HG03520 (cell line): ENCODE measurements around the gene GID4.

ENCODE experiments used
- ATAC-seq: cut with Tn5 transposase; IDR thresholded peaks from one replicate; pipeline ENCODE4 v1.9.1; 2021; ENCODE audit warnings: mild to moderate bottlenecking, moderate library complexity; ENCODE audit not compliant: unreplicated experiment

Gene GID4

GRCh38 chr17:18094409-18094807 is 55.2 kb downstream of the GID4 start:
- ATAC-seq, result no peak

DNA sequence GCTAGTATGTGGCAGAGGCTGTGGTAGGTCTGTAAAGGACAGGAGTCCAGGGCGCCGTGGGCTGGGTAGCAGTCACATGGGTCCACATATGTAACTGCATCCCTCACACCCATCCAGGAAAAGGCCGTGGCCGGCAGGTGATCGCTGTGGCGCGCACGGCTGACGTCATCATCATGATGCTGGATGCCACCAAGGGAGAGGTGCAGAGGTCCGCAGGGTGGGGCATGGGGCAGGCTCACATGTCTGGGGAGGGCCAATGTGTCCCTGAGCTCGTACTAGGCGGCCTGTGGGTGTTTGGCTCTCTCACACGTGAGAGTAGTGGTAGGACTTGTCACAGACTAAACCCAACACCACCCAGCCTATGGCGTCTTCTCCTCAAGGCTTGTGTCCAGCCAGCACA is 60.3 kb downstream of the GID4 start:
- ATAC-seq, result no peak

GRCh38 chr17:18100616-18101015 is 61.4 kb downstream of the GID4 start:
- no peak for ATAC-seq

GRCh38 chr17:18101828-18102227 is 62.6 kb downstream of the GID4 start:
- ATAC-seq, result no peak

GRCh38 chr17:18102640-18103039 is 63.4 kb downstream of the GID4 start:
- no peak for ATAC-seq

GRCh38 chr17:18105027-18105426 is 65.8 kb downstream of the GID4 start:
- no peak for ATAC-seq

DNA sequence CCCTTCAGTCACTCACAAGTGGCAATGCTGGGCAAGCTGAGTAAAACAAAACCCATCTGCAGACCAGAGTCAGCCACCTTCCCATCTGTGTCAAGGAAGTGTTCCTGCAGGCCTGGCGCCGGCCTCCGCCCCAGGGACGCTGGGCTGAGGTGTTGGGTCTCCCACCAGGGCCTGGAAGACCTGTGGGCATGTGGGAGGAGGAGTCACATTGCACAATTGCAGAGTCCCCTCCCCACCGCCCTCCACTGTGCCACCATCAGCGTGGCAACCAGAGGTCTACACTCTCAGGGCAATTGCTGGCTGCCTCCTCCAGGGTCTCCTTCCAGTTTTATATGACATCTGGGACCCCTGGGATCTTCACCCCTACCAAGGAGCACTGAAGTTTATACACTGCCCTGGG is 66.4 kb downstream of the GID4 start:
- no peak for ATAC-seq

DNA sequence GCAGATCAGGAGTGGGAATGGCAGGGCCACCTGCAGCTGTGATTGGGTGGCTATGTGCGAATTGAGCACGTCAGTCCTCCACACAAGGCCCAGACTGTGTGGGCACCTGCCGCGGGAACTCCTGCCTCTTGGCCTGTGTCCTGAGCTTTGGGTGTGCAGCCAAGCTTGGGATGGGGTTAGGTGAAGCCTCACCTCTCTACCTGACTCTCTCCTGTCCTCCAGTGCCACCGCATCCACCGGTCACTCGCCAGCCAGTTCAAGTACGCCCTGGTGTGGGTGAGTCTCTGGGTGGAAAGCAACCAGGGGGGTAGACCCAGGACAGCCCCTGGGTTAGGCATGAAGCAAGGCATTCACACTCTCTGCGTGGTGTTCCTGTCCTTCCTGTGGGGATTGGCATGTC is 67.0 kb downstream of the GID4 start:
- no peak for ATAC-seq

GRCh38 chr17:18107061-18107790 is 68.0 kb downstream of the GID4 start:
- no peak for ATAC-seq

- ATAC-seq, result no peak
These were observed 68.8 kb downstream of the GID4 start for GRCh38 chr17:18107971-18108370.

DNA sequence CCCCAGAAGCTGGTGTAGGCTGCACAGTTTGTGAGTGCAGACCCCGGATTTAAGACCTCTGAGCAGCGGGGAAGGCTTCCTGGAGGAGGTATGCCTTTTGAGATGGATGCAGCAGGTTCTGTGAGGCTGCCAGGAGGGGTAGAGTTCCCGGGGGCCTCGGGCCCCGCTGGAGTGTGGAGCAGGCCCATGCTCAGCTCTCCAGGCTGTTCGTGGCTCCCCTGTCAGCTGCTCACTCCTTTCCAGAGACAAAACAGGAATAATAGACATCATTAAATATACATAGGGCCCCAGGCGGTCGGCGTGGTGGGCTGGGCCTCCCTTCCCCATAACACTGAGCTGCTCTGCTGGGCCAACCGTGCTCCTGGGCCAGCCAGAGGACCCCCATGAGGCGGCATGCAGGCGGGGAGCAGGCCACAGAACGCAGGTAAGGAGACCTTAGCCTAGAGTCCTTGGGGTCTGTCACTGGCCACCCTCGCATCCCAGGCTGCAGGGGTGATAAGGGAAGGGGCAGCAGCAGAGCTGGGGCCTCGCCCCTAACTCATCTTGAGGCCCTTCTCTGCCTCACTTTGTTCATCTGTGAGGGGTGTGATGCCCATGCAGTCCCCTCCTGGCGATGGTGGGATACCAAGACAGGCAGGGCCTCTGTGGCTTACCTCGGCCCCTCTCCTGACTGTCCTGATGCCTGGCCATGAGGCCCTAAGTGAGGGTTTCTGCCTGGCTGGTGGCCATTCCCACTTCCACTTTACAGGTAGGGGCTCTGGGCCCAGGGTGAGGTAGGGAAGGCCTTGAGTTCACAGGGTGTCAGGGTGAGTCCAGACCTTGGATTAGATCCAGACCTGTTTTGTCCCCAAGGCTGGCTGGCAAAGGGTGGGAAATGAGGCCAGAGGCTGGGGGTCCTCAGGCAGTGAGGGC is 69.4 kb downstream of the GID4 start, which contains the start of gene MYO15A:
TSS of gene MYO15A (plus strand) at position 356 of the 912 bp plus-strand sequence. CDS start 10,045 bp downstream, outside the sequence.
- ATAC-seq, result no peak

DNA sequence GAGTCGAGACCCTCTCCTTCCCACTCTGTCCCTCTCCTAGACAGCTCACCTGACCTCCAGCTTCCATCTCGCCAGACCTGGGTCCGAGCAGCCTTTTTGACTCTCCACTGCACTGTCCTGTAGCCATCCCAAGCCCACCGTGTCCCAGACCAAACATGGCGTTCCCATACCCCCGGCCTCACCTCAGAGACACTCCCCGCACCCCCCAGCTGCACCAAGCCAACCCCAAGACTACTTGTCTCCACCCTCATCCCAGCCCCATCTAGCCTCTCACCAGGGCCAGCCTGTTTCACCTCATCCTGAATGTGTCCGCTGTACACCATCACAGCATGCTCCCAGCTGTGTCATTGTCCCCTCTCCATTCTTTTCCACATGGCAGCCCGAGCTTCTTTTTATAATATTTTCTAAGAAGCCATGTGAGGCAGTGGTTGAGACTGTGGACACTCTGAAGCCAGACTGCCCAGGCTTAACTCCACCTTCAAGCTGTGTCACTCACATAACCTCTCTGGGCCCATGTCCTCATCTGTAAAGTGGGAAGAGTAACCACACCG is 70.8 kb downstream of the GID4 start:
- no peak for ATAC-seq

- ATAC-seq, result no peak
These were observed 71.5 kb downstream of the GID4 start for GRCh38 chr17:18110636-18111145.

DNA sequence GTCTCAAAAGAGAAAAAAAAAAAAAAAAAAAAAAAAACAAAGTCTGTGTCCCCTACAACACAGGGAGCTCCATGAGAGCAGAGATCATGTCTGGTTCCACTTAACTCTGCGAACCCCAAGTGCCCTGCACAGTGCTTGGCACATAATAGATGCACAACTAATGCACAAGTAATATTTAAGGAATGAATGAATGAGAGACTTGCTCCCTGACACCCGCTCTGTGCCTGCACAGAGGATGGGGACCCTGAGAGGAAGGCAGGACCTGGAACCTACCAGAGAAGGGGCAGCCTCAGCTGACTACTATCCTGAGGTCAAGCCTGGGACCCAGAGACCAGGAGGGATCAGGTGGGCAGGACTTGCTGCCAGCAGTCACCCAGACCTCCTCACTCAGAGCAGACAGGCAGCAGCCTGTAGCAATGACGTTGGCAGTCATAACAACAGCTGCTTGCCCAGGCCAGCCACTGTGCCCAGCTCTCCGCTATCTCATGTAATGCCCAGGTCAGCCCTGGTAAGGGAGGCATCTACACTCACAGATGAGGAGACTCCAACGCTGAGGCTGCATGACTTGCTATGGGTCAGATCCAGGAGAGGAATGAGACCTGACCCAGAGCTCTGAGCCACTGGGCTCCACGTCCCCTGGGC is 72.2 kb downstream of the GID4 start:
- ATAC-seq, result no peak

- ATAC-seq, result no peak
These were observed 76.3 kb downstream of the GID4 start for GRCh38 chr17:18115517-18115916.

DNA sequence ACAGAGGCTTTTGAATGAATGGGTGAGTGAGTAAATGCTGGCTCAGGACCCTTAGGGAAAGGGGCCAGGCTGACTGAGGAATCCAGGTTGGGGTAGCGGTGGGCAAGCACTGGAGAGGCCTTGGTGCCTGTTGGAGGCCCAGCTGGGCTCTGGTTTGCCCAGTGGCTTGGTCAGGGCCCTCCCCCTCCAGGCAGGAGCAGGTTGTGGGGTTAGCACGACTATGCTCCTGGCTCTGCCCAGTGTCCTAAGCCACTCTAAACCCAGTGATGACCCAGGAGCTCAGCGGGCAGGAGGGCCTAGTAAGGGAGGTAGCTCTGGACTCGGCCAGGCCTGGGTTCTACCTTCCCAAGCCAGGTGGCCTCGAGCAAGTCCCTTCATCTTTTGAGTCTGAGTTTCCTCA is 76.9 kb downstream of the GID4 start:
- ATAC-seq, result no peak

DNA sequence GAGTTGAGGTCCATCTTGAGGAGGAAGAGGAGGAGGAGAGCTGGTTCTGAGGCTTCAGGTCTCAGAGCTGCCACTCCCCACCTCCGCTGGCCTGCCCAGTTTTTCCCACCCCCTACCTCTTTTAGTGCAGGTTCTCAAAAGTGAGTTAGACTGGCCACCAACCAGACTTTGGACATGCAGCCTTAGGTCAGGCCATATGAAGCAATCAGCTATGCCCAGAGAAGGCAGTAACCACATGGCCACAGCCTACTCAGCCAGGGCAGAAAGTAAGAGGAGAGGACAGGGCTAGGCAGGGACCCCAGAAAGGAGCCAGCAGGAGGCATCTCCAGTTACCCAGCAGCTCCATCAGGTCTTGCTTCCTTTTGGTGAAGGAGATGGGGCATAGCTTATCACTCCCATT is 78.3 kb downstream of the GID4 start:
- no peak for ATAC-seq
